Right atrium auricular region (tissue), 2 donors: ENCODE results near the gene CCDC167. TPM values are rescaled to one million over a fixed set of nuclear protein-coding genes. Genes with fewer than 3 reads are reported as not detected.

Experiments used
- DNase-seq: peaks from one replicate; pipeline ENCODE4 v3.0.0-alpha.2; 2019; ENCODE audit warnings: low spot score
- H3K27ac ChIP-seq, 2 donors: fragments of 200-600 bp; sonication (generic); 1 replicate in 1 of 2; 2 replicates in 1 of 2; pipeline ENCODE4 v1.5.1; 2016 to 2019
- H3K27me3 ChIP-seq, 2 donors: fragments of 200-600 bp; sonication (generic); one replicate each; pipeline versions ENCODE4 v1.5.1 to v1.6.0; 2017 to 2019
- H3K36me3 ChIP-seq: fragments of 200-600 bp; sonication (generic); one replicate; pipeline ENCODE4 v1.5.1; 2016
- H3K4me1 ChIP-seq, 2 donors: fragments of 200-600 bp; sonication (generic); one replicate each; pipeline versions ENCODE4 v1.5.1 to v1.6.0; 2017 to 2019
- H3K4me3 ChIP-seq, 2 donors: fragments of 200-600 bp; sonication (generic); 1 replicate in 1 of 2; 2 replicates in 1 of 2; pipeline ENCODE4 v1.5.1; 2017 to 2019; ENCODE audit warnings: mild to moderate bottlenecking in 1 of 2, moderate library complexity in 1 of 2
- H3K9me3 ChIP-seq, 2 donors: fragments of 200-600 bp; sonication (generic); one replicate each; pipeline ENCODE4 v1.5.1; 2019
- total RNA-seq, 2 donors: library from RNA; depleted of rRNA; stranded (reverse); fragments of >200 nt; gene quantifications; one replicate each; pipeline ENCODE4 v1.1.0, GENCODE V29; 2016
- TF ChIP-seq, protein P1 (sequence below), 2 donors: fragments of 200-600 bp; sonication (generic); IDR thresholded peaks; one replicate each; pipeline ENCODE4 v1.5.1; 2019; ENCODE audit warnings: antibody characterized with exemption in 2 of 2

Gene CCDC167
- total RNA-seq, 2 donors from 2014 or later, result 26.1 to 39.6 TPM

DNA sequence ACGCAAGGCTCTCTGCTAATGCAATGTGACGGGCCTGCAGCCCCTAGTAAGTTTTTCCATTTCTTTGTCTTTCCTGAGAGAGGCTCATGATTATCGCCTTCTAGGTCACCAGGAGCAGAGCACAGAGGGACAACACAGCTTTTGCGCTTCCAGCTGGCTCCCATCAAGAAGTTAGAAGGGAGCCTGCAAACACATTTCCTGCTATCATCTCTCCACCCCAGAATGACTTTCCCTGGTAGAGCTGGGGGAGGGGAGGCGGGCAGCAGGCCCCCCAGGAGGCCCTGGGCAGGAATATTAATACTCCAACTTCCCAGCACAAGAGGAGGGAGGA lies 35.7 kb upstream of the CCDC167 start:
- peak overlapping the region in 1 of 2 donors; percentile 44 for H3K4me3 ChIP-seq
- peaks cover 0 to 8% of the 10 kb centered on the region in 2 donors for H3K27me3 ChIP-seq
- DNase-seq, result no peak
- H3K36me3 ChIP-seq, result no peaks in the 10 kb centered on the region
- H3K4me1 ChIP-seq, result peaks cover 0 to 18% of the 10 kb centered on the region in 2 donors
- TF ChIP-seq, protein P1, sequence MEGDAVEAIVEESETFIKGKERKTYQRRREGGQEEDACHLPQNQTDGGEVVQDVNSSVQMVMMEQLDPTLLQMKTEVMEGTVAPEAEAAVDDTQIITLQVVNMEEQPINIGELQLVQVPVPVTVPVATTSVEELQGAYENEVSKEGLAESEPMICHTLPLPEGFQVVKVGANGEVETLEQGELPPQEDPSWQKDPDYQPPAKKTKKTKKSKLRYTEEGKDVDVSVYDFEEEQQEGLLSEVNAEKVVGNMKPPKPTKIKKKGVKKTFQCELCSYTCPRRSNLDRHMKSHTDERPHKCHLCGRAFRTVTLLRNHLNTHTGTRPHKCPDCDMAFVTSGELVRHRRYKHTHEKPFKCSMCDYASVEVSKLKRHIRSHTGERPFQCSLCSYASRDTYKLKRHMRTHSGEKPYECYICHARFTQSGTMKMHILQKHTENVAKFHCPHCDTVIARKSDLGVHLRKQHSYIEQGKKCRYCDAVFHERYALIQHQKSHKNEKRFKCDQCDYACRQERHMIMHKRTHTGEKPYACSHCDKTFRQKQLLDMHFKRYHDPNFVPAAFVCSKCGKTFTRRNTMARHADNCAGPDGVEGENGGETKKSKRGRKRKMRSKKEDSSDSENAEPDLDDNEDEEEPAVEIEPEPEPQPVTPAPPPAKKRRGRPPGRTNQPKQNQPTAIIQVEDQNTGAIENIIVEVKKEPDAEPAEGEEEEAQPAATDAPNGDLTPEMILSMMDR (IDR thresholded peaks at IDR 0.05), result no peak
- no peaks in the 10 kb centered on the region for H3K9me3 ChIP-seq
- no peak overlapping the region for H3K27ac ChIP-seq

- peaks cover 0 to 8% of the 10 kb centered on the region in 2 donors for H3K27me3 ChIP-seq
- TF ChIP-seq, protein P1 (IDR thresholded peaks at IDR 0.05), result no peak
- DNase-seq, result no peak
- H3K4me1 ChIP-seq, result peaks cover 0 to 18% of the 10 kb centered on the region in 2 donors
- H3K36me3 ChIP-seq, result no peaks in the 10 kb centered on the region
- H3K4me3 ChIP-seq, result no peak overlapping the region
- H3K9me3 ChIP-seq, result no peaks in the 10 kb centered on the region
- H3K27ac ChIP-seq, result no peak overlapping the region
Measured at GRCh38 chr6:37534893-37535292, 35.2 kb upstream of the CCDC167 start.

DNA sequence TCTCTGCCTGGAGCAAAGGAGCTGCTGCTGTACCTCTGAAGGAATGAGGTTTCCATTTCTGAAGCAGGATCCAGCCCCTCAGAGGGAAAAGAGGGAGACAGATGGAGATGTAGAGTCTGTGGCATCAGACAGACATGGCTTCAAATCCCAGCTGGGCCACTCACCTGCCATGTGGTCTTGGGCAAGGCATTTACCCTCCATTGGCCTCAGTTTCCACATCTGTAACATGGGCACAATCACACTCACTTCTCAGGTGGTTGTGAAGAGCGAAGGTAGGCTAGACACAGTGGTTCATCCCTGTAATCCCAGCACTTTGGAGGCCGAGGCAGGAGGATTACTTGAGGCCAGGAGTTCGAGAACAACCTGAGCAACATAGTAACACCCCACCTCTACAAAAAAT lies 32.4 kb upstream of the CCDC167 start:
- no peak for DNase-seq
- Histone ChIP-seq H3K27me3 (peaks cover 0 to 8% of the 10 kb centered on the region in 2 donors), H3K36me3 (no peaks in the 10 kb centered on the region), H3K27ac (no peak overlapping the region), H3K4me3 (no peak overlapping the region), H3K4me1 (peaks cover 0 to 18% of the 10 kb centered on the region in 2 donors), H3K9me3 (no peaks in the 10 kb centered on the region)
- TF ChIP-seq, protein P1 (IDR thresholded peaks at IDR 0.05), result no peak

DNA sequence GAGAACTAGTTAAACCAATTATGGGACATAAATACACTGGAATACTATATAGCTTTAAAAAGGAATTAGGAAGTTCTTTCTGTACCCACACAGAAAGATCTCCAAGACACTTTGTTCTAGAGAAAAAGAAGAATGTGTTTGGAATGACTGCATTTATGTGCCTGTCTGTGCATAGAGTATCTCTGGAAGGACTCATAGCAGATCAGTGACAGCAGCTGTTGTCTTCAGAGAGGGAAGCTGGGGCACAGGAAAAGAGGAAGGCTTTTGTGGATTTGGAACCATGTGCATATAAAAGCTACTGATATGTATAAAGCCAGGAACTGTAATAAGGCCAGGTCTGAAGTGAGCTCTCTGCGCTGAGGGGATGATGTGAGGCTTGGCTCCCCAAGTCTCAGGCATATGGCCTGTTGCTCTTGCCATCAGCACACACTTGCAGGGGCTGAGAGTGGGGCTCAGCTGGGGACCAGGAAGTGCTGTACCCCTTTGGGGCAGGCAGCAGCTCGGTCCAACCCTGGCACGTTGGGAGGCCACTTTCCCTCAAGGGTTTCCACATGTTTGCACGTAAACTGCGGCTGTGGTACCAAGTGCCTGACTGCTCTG lies 31.8 kb upstream of the CCDC167 start:
- Histone ChIP-seq H3K27me3 (peaks cover 0 to 8% of the 10 kb centered on the region in 2 donors), H3K4me1 (peaks cover 0 to 15% of the 10 kb centered on the region in 2 donors), H3K36me3 (no peaks in the 10 kb centered on the region), H3K4me3 (no peak overlapping the region), H3K27ac (no peak overlapping the region), H3K9me3 (no peaks in the 10 kb centered on the region)
- DNase-seq, result no peak
- TF ChIP-seq, protein P1 (IDR thresholded peaks at IDR 0.05), result no peak

DNA sequence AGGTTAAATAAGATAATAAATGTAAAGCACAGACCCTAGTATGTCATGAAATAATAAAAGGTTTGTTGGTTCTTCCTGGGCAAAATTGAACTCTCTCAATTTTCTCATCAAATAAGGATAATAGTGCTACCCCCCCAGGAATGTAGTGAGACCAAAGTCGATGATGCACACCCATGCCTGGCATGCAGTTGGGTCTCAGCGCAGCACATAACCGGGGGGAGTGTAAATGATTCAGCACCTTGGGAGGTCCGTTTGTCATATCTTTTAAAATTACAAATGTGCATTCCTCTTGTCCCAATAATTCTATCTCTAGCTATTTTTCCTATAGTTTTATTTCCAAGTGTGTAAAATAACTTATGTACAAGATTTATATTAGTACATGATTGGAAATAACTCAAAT lies 31.3 kb upstream of the CCDC167 start:
- peaks cover 0 to 7% of the 10 kb centered on the region in 2 donors for H3K27me3 ChIP-seq
- peaks cover 0 to 10% of the 10 kb centered on the region in 2 donors for H3K4me1 ChIP-seq
- TF ChIP-seq, protein P1 (IDR thresholded peaks at IDR 0.05), result no peak
- no peaks in the 10 kb centered on the region for H3K9me3 ChIP-seq
- no peak for DNase-seq
- H3K4me3 ChIP-seq, result no peak overlapping the region
- no peaks in the 10 kb centered on the region for H3K36me3 ChIP-seq
- no peak overlapping the region for H3K27ac ChIP-seq

GRCh38 chr6:37530297-37530696 lies 30.6 kb upstream of the CCDC167 start:
- no peak for DNase-seq
- TF ChIP-seq, protein P1 (IDR thresholded peaks at IDR 0.05), result no peak
- Histone ChIP-seq H3K27ac (no peak overlapping the region), H3K4me1 (peaks cover 0 to 2% of the 10 kb centered on the region in 2 donors), H3K4me3 (no peak overlapping the region), H3K36me3 (no peaks in the 10 kb centered on the region), H3K9me3 (no peaks in the 10 kb centered on the region), H3K27me3 (no peaks in the 10 kb centered on the region)
